GM19463 (cell line): Measurements from ENCODE around the gene MORF4L1.

Experiments used
- ATAC-seq: cut with Tn5 transposase; IDR thresholded peaks from one replicate; pipeline ENCODE4 v1.9.1; 2021; ENCODE audit warnings: mild to moderate bottlenecking, moderate library complexity; ENCODE audit not compliant: unreplicated experiment

The MORF4L1 gene

DNA sequence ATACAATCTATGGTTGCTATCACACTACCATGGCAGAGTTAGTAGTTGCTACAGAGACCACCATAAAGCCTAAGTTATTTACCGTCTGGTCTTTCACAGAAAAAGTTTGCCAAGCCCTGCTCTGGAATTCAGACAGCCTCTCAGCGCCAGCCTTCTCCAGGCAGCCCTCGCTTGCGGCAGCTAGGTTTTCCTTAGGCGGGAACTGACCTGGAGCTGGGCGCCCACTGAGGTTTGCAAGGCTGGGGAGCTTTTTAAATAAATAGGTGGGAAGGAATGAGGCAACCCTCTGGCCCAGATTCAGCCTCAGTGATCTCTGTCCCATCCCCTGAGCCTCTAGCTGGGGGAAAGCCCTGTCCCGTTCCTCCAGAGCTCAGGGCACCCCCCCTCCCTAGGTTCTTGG, 71.0 kb downstream of the MORF4L1 start:
- no peak for ATAC-seq

DNA sequence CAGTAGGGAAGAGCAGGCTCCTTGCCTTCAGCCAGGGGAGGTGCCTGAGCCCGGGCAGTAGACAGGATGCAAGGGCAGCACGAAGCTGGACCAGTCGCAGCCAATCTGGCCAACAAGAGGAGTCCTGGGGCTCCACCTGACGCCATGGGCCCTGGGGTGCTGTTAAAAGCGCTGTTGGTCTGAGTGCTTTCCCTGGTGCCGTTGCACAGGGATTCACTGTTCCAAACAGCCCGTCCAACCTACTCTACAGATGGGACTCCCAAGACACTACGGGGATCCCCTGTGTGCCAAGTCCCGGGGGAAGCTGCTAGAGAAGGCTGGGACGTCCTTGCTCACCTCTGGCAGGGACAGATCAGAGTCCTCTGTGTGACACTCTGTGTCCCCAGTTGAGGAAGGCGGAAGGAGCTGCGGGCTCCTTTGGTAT, 71.5 kb downstream of the MORF4L1 start:
- ATAC-seq, result peak; percentile 24

GRCh38 chr15:78944669-78945407, 72.1 kb downstream of the MORF4L1 start, which contains the start of gene CTSH:
Gene CTSH (minus strand): TSS chr15:78945046. CDS start chr15:78944981, 65 bp downstream.
- ATAC-seq, result peak; percentile 72

DNA sequence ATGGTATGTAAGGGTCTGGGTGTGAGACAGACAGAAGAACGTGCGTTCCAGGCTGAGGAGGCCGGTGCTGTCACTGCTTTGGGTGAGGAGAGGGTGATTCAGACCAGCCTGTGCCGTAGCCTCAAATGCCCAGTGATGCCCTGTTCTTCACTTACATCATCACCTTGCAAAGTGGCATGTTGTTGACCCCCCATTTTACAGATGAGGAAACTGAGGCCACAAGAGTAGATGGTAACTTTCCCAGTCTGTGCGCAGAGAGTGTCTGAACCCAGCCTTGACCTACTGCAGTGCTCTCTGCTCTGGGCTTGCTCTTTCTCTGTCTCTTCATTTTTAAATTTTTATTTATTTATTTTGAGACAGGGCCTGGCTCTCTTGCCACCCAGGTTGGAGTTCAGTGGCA, 73.8 kb downstream of the MORF4L1 start:
- ATAC-seq, result no peak

- ATAC-seq, result no peak
These were observed 74.8 kb downstream of the MORF4L1 start for GRCh38 chr15:78947506-78947905.
